Tibial nerve (tissue), 4 donors: ENCODE measurements around the gene PSEN2.

Experiments used
- CTCF ChIP-seq, 5 experiments: fragments of 200-600 bp in 3 of 5; fragments of 450-650 bp in 2 of 5; sonication (generic) in 3 of 5; IDR thresholded peaks; one replicate each; pipeline ENCODE4 v1.5.1; 2016 to 2019; ENCODE audit warnings: antibody characterized with exemption in 5 of 5, mild to moderate bottlenecking in 3 of 5, moderate library complexity in 2 of 5
- EP300 ChIP-seq, 2 donors: sonication (generic); formaldehyde crosslinking; IDR thresholded peaks; one replicate each; pipeline ENCODE4 v1.6.1; 2017; ENCODE audit warnings: antibody characterized with exemption in 2 of 2, mild to moderate bottlenecking in 1 of 2
- POLR2A ChIP-seq, 2 donors: fragments of 450-650 bp; IDR thresholded peaks; one replicate each; pipeline ENCODE4 v1.6.1; 2017; ENCODE audit warnings: antibody characterized with exemption in 2 of 2, mild to moderate bottlenecking in 2 of 2, moderate library complexity in 2 of 2

GRCh38 chr1:226892524-226892875, 22.1 kb downstream of the PSEN2 start:
- TF ChIP-seq POLR2A (IDR thresholded peaks at IDR 0.05) (no peak), CTCF (IDR thresholded peaks at IDR 0.05) (no peak), EP300 (IDR thresholded peaks at IDR 0.05) (no peak)
